Renal cortex interstitium (tissue), 11 donors: ENCODE results near the gene ARHGEF37. TPM values are rescaled to one million over a fixed set of nuclear protein-coding genes. Genes with fewer than 3 reads are reported as not detected.
"Not testable (repeated sequence)": the region's sequence is repeated elsewhere in the genome, so short reads cannot be mapped to it uniquely, and the experiment has no call there.

Experiments used
- DNase-seq, 11 donors: peaks; one replicate each; pipeline ENCODE4 v3.0.0-alpha.2; 2013; ENCODE audit warnings: low read depth in 9 of 11, low spot score in 4 of 11; ENCODE audit errors: extremely low read depth in 1 of 11
- polyA plus RNA-seq, 3 donors: library from polyadenylated mRNA; unstranded; fragments of 120-200 nt; gene quantifications; one replicate each; pipeline ENCODE4 v1.2.1, GENCODE V29; 2013; ENCODE audit not compliant: insufficient read length in 3 of 3

The ARHGEF37 gene
- polyA plus RNA-seq, 3 donors, result 4.3 to 7.7 (median 4.3) TPM

GRCh38 chr5:149594206-149594895 is 13.1 kb downstream of the ARHGEF37 start:
- DNase-seq, result no peak

DNA sequence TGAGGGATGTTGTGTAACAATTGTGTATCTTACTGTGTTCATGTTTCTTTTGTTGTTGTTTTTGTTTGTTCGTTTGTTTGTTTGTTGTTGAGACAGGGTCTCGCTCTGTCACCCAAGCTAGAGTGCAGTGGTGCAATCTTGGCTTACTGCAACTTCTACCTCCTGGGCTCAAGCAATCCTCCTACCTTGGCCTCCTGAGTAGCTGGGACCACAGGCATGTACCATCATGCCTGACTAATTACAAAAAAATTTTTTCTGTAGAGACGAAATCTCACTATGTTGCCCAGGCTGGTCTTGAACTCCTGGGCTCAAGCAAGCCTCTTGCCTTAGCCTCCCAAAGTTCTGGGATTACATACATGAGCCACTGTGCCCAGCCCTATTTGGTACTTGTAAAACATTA is 13.8 kb downstream of the ARHGEF37 start:
- DNase-seq, result not testable (repeated sequence)

- DNase-seq, result no peak
Observed at GRCh38 chr5:149596712-149597111, 15.4 kb downstream of the ARHGEF37 start.

- DNase-seq, result no peak
Observed at GRCh38 chr5:149597618-149598017, 16.3 kb downstream of the ARHGEF37 start.

DNA sequence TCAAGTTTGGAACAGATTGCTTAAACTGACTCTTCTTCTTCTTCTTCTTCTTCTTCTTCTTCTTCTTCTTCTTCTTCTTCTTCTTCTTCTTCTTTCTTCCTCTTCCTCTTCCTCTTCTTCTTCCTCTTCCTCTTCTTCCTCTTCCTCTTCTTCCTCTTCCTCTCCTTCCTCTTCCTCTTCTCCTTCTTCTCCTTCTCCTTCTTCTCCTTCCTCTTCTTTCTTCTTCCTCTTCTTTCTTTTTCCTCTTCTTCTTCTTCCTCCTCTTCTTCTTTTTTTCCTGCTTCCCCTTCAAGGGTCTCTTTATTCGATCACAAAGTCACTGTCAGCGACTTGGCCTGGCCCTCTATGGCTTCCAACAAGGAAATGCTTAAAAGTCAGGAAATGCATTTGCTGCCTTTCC is 16.9 kb downstream of the ARHGEF37 start:
- not testable (repeated sequence) for DNase-seq

- no peak for DNase-seq
Observed at GRCh38 chr5:149598966-149599365, 17.7 kb downstream of the ARHGEF37 start.

DNA sequence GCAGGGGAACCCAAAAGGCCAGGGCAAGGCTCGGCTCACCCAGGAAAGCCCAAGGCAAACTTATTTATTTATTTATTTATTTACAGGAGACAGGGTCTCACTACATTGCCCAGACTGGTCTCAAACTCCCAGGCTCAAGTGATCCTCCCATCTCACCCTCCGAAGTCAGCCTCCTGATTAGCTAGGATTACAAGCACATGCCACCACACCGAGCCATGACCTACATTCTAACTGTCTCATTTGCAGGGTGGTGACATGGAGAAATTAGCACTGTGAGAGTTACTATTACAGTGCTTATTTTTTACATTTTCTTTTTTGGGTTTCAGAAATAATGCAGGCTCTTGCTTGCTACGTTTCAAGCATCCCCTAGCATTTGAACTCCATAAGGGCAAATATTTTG is 18.1 kb downstream of the ARHGEF37 start:
- DNase-seq, result no peak

GRCh38 chr5:149600932-149601331 is 19.6 kb downstream of the ARHGEF37 start:
- no peak for DNase-seq

GRCh38 chr5:149603210-149603609 is 21.9 kb downstream of the ARHGEF37 start:
- DNase-seq, result no peak

DNA sequence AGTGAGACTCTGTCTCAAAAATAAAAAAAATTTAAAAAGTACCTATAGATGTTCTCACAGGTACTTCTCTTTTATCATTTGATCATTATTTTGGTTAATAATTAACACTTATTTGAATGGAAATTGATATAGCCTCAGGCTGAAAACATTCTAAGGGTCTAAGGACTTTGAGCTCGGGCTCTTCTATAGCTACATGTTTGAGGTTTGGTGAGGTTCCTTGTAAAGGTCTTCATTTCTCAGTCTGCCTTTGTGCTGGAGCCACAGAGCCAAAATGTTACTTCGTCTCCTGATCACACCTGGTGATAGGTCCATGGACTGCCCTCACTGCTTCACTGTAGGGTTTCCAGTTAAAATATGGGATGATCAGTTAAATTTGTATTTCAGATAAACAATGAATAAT is 22.6 kb downstream of the ARHGEF37 start:
- DNase-seq, result no peak

GRCh38 chr5:149604321-149604720 is 23.0 kb downstream of the ARHGEF37 start:
- no peak for DNase-seq

DNA sequence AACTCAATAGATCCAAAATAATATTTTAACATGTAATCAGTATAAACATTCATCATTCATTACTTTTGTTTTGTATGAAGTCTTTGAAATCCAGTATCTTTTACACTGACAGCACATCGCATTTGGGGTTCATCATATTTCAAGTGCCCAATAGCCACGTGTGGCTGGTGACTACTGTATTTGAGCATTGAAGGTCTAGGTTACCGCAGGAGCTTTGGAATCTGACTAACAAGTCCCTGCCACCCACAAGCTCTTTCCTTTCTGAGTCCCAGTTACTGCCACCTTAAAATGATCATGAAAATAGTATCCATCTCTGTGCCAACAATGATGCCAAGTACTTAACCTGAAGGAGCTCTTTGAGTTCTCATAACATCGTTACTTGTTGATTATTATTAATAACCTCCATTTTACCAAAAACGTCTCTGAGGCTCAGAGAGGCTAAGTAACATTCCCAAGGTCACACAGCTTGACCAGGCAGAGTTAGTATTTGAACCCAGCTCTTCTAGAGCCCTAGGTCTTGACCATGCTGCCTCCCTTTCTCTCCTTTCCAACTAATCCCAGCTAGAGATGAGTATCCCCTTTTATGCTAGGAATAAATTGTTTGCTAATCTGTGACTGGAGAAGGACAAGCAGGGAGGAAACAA is 24.2 kb downstream of the ARHGEF37 start:
- DNase-seq, result no peak

DNA sequence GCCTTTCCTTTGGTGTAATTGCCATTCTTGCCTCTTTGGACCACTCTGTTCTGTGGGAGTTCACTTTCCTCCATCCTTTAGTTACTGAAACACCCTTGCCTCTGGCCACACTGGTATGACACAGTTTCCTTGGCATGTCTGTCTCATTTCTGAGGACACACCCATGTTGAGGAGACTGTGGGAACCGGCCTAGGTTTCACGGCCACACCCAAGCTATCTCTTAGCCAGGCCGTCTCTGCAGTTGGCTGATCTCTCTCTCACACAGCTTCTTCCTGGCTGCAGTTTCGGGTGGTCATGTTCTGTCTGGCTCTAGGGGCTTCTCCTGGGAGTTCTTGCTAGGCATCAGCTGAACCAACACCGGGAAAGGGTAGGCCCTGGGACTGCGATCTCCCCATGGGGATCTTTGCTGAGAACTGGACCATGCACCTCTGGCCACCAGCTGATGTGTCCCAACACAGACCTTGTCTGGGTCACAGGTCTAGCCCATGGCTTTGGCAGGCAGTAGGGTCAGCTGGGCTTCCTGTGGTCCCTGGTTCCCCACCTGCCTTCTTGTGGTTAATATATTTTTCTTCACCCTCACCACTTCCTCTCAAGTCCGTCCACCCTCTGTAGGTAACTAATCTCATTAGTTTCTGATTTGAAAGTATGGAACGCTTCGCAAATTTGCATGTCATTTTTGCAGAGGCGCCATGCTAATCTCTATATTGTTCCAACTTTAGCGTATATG is 24.9 kb downstream of the ARHGEF37 start:
- DNase-seq, result no peak

- no peak for DNase-seq
Observed at GRCh38 chr5:149608936-149609545, 27.7 kb downstream of the ARHGEF37 start.

GRCh38 chr5:149609640-149610219 is 28.4 kb downstream of the ARHGEF37 start:
- DNase-seq, result no peak

GRCh38 chr5:149610589-149611255 is 29.4 kb downstream of the ARHGEF37 start:
- no peak for DNase-seq

GRCh38 chr5:149611326-149611725 is 30.0 kb downstream of the ARHGEF37 start:
- peak in 2 of 11 donors; percentile 10 to 40 for DNase-seq

GRCh38 chr5:149614034-149614907 is 33.0 kb downstream of the ARHGEF37 start:
- no peak for DNase-seq
